ENCODE data around the gene DYNC1I1.

The DYNC1I1 gene

DNA sequence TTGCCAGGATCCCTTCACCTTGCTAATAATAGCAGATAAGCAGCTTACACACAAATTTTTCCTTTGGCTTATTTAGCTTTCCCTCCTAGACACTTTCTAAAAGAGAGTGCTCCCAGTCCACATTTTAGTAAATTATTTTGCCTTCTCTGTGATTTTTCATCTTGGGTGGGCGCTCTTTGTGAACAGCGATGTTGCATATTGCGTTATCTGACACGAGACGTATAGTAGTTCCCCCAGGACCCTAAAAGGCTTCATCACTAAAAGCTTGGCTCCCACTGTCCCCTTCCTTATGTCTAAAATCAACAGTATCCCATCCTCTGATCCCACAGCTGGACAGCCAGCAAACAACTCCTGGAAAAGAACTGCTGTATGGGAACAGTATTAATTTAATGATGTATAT, 232.9 kb downstream of the DYNC1I1 start:
- TF ChIP-seq GATA2 (IDR thresholded peaks at IDR 0.05; ENCODE audit: low read depth, low read length) (no peak), GATA3 (IDR thresholded peaks at IDR 0.05; ENCODE audit: low read depth, low read length) (no peak)

DNA sequence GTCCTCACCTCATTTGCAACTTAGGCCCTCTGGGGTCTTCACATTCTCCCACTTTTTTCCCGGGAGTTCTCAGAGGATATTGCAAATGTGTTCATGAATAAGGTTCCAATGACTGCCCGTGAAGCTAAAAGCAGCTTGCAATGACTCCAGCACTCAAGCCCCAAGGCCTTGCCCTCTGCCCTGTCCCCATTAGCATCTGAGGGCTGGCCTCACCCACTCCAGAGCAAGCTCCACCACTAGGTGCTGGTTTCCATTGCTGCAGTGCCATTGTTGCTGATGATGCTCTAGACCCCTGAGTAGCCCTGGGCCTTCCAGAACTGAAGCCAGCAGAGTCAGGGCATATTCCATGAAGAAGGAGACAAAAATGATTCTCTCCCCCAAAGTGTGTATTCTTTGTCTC, 236.8 kb downstream of the DYNC1I1 start:
- no peak for TF ChIP-seq GATA3 (IDR thresholded peaks at IDR 0.05; ENCODE audit: low read depth, low read length)
- TF ChIP-seq GATA2 (IDR thresholded peaks at IDR 0.05; ENCODE audit: low read depth, low read length): no peak

DNA sequence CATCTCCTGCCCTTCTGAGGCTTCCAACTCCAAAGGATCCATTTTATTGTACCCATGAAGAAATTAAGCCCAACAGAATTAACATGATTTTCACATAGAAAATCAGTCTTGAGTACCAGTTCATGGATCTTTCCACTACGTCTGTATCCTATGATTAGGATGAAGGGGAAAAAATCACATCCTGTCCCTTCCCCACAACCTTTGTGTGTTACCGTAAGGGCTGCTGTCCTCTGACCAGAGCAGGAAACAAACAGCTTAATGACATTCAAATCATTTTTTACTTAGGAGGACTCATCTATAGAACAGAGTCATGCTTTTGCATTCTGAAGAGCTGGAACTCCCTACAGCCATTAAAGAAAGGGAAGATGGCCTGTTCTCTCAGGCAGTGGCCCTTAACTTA, 241.5 kb downstream of the DYNC1I1 start:
- TF ChIP-seq GATA3 (IDR thresholded peaks at IDR 0.05; ENCODE audit: low read depth, low read length) (no peak), GATA2 (IDR thresholded peaks at IDR 0.05; ENCODE audit: low read depth, low read length) (no peak)

DNA sequence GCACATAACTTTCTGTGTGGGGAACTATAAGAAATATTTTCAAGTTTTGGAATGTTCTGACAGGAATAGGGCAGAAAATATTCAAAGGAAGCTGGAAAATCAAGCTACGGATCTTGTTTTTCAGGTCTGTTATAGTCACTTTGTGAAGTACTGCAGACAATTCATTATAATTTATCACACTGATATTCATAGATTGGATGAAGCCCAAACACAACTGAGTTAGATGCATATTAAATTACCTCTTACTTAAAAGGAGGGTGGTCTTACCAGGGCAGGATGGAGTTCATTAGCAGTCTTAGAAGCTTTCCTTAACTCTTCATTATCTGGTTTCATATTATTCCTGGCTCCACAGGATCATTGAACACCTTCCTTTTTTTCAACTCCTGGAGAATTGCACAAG, 242.3 kb downstream of the DYNC1I1 start:
- TF ChIP-seq GATA2 (IDR thresholded peaks at IDR 0.05; ENCODE audit: low read depth, low read length): no peak
- TF ChIP-seq GATA3 (IDR thresholded peaks at IDR 0.05; ENCODE audit: low read depth, low read length): no peak

DNA sequence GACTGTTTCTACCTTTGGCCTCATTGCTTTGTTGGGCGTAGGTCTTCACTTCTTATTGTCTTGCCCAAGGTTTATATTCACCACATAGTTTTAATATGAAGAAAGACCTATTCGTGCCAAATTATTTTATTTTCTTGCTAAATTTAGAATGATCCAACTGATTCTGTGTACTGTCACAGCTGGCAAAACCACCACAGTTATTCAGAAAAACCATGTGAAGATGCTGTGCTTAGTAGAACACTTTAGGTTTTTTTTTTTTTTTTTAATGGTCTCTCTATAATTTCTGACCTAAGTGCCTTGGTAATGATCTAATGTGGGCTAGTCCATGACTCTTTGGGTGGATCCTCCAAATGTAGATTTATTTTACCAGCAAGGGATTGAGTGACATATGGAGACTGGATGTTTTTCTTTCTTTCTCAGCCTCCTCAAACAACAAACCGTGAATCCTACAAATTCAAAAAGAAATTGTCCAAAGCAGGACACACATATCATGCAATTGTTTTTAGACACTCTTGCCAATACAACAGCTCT, 243.8 kb downstream of the DYNC1I1 start:
- TF ChIP-seq GATA2 (IDR thresholded peaks at IDR 0.05; ENCODE audit: low read depth, low read length) (no peak), GATA3 (IDR thresholded peaks at IDR 0.05; ENCODE audit: low read depth, low read length) (no peak)

DNA sequence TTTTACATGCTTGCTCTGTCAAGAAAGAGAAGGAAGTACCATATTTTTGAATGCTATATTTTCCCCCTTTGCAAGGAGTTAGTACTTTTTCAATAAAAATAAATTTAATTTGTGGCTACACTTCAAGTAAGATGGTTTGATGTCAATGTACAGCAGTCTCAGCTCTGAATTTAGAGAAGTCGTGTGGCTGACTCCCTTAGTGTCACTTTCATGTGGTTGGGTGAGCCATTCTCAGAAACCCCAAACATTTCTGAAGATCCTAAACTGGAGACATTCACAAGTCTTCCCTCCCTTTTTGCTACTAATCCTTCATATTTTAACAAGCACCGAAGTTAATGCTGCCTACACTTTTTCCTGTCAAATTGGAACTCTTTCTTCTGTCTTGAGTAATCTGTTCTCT, 244.4 kb downstream of the DYNC1I1 start:
- TF ChIP-seq GATA2 (IDR thresholded peaks at IDR 0.05; ENCODE audit: low read depth, low read length): no peak
- TF ChIP-seq GATA3 (IDR thresholded peaks at IDR 0.05; ENCODE audit: low read depth, low read length): no peak

DNA sequence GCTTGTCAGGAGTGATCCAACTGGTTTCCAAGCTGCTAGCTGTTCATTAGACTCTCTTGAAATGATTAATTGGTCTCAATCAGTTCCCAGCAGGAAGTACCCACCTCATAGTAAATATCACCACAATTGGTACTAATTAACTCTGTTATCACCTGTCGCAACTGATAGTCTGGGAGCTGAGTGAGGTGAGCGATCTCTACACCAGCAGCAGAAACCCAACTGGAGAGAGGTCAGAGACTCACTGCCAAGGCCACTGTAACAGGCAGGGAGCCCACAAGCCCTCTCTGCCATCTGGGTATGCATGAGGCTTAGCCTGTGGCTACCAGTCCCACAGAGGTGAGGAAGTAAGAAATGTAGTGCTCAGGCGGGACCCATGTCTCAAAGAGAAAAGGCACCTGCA, 245.5 kb downstream of the DYNC1I1 start:
- TF ChIP-seq GATA3 (IDR thresholded peaks at IDR 0.05; ENCODE audit: low read depth, low read length) (no peak), GATA2 (IDR thresholded peaks at IDR 0.05; ENCODE audit: low read depth, low read length) (no peak)

DNA sequence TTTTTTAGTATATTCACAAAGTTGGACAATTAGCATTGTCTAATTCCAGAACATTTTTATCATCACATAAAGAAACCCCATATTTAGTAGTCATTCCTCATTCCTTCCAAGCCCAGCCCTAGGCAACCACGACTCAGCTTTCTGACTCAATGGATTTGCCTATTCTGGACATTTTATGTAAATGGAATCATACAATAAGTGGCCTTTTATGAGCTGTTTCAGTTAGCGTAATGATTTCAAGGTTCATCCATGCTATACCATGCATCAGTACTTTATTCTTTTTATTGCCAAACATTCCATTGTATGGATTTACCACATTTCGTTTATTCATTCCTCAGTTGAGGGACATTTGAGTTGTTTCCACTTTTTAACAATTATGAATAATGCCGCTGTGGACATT, 249.2 kb downstream of the DYNC1I1 start:
- no peak for TF ChIP-seq GATA2 (IDR thresholded peaks at IDR 0.05; ENCODE audit: low read depth, low read length)
- no peak for TF ChIP-seq GATA3 (IDR thresholded peaks at IDR 0.05; ENCODE audit: low read depth, low read length)

DNA sequence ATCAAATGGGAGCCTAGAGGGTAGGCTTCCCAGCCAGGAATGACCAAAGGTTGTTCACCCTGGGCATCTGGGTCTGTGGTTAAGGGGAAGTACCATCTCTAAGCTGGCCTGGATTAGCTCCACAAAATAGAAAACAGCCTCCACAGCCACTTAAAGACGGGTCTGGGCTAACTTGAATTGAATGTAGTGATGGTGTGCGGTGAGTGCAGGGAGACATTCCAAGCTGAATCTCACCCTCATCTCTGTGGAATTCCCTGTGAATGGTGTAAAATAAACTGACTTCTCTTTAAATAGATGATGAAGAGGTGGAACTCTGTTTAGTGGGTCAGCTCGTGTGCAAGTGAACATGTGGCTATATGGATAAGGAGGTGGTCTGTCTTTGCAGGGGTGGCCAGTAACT, 251.0 kb downstream of the DYNC1I1 start:
- no peak for TF ChIP-seq GATA3 (IDR thresholded peaks at IDR 0.05; ENCODE audit: low read depth, low read length)
- TF ChIP-seq GATA2 (IDR thresholded peaks at IDR 0.05; ENCODE audit: low read depth, low read length): no peak

DNA sequence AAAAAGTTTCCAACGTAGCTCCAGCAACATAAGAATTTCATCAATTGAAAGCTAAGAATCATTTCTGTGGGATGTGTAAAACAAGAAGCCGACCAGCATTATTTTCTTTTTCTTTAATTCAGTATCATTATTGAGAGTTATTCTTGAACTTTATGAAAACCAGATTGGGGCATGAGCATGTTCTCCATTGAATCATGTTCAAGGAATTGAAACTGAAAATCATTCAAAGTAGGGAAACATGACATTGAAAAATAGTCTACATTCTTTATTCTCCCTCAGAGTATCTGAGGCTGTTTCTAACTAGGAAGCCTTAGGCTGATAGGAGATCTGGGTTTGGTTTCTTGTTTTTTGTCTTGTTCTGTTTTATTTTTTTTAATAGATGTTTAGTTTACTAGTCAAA, 253.7 kb downstream of the DYNC1I1 start:
- TF ChIP-seq GATA2 (IDR thresholded peaks at IDR 0.05; ENCODE audit: low read depth, low read length) (no peak), GATA3 (IDR thresholded peaks at IDR 0.05; ENCODE audit: low read depth, low read length) (no peak)

DNA sequence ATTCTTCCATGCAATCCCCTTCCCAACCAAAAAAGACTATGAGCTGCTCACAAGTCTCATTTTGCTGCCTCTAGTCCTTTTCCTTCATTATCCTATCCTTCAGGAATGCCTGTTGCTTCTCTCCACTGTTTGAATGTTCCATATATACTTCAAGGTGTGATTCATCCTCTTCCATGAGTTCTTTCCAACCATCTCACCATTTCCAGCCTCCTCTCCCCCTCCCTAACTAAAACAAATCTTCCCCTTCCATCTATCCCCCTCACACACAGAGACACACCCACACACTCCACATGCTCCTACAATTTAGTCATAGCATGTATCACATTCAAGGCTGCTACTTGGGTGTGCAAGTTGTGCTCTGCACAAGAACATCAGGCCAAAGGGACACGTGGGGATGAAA, 254.3 kb downstream of the DYNC1I1 start:
- TF ChIP-seq GATA3 (IDR thresholded peaks at IDR 0.05; ENCODE audit: low read depth, low read length) (no peak), GATA2 (IDR thresholded peaks at IDR 0.05; ENCODE audit: low read depth, low read length) (no peak)

DNA sequence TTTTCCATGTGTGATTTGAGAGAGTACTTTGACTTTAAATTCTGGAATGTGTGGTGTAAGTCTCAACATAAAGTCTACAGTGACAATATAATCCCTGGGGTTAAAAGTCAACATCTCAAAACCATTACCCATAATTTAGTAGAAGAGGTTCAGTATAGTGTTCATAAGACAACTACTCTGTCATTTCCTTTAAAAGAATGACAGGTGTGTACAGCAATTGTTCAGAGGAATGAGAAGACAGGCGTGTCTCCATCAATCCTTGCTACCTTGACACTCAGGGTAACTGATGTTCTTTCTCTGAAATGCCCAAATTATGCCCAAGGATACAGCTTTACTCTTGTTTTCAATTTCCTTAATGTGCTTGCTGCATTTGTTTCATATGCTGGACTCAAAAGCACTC, 256.4 kb downstream of the DYNC1I1 start:
- no peak for TF ChIP-seq GATA3 (IDR thresholded peaks at IDR 0.05; ENCODE audit: low read depth, low read length)
- TF ChIP-seq GATA2 (IDR thresholded peaks at IDR 0.05; ENCODE audit: low read depth, low read length): no peak

DNA sequence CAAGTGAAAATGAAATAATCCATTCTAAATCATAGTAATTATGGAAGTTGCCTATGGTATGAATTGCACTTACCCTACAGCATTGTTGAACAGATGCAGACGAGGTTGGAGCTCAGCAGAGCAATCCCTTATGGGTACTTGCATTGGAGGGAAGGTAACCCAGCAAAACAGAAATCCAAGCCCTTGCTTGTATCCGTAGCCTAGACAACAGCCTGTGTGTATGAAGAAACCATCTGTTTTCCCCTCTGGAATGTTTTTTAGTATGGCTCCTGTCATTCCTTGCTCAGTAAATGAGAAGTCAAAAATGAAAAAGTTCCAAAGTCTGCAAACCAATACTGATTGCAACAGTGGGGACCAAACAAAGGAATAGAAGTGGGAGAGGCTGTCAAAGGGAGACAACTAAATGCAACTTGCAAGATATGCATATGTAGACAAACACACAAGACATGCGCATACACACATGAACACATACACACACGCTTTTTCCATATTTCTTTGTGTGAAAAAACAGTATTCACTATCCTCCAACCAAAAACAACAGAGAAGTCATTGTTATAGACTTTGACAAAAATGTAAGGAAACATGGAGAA, 260.8 kb downstream of the DYNC1I1 start:
- TF ChIP-seq GATA2 (IDR thresholded peaks at IDR 0.05; ENCODE audit: low read depth, low read length) (no peak), GATA3 (IDR thresholded peaks at IDR 0.05; ENCODE audit: low read depth, low read length) (no peak)

DNA sequence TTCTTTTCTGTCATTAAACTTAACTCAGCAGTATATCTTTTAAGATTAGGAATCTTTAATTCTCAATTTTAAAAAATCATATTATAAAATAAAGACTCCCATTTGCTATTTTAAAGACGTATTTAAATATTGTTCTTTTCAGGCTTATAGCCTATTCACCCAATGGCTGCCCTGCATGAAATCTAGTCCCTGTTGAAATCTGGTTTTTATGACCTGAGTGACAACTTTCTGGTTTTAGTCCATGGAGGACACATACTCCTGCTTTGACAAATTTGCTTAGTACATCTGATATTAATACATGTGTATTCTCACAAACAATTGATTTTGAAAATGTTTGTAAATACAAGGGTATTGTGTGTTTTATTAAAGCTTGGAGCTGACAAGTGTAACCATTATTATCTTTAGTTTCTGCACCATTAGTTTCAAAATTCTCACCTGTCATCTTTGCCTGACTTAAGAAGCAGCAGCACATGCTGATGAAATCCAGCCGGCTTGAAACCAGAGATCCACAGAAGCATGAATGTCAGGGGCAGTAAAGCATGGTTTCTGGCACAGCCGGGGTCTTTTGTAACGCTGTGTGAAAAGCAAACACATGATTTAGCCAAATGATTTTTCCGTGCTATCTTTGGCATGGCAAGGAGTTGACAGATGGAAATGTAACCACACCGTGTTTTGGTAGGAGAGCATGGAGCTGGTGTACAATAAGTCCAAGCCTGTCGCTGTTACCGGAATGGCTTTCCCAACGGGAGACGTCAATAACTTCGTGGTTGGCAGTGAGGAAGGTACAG, 262.8 kb downstream of the DYNC1I1 start:
- TF ChIP-seq GATA3 (IDR thresholded peaks at IDR 0.05; ENCODE audit: low read depth, low read length) (no peak), GATA2 (IDR thresholded peaks at IDR 0.05; ENCODE audit: low read depth, low read length) (no peak)

DNA sequence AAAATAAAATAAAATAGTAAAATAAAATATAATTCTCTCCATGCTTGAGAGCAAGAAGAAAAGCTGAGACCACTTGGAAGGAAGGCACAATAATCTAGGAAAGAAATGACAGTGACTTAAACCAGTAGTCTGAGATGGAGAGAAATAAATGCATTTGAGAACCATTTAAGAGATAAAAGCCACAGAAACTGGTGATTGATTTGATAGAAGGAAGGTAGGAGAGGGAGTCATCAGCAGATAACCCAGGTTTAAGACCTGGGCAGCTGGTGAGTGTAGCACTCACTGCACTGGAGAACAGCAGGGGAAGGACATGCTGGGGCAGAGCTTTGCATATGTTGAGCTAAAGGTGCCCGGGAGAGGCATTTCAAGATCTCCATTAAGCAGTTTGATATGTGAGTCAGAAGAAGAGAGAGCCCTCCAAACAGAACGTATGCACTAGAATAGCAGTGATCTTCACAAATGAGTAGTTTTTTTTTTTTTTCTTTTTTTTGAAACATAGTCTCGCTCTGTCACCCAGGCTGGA, 268.0 kb downstream of the DYNC1I1 start:
- no peak for TF ChIP-seq GATA3 (IDR thresholded peaks at IDR 0.05; ENCODE audit: low read depth, low read length)
- no peak for TF ChIP-seq GATA2 (IDR thresholded peaks at IDR 0.05; ENCODE audit: low read depth, low read length)
